Measurements from ENCODE around the gene INTS15. TPM values are rescaled to one million over a fixed set of nuclear protein-coding genes. Genes with fewer than 3 reads are reported as not detected.

Gene INTS15
- total and polyA plus RNA-seq, 2 donors (not counting 3 experiments of a cell fraction or from before 2014, with no cell fraction given), result 35.7 to 51.6 TPM

GRCh38 chr7:6563936-6564770 is 25.7 kb upstream of the INTS15 start:
- Histone ChIP-seq H3K4me2 (ENCODE audit: insufficient read depth, low read length) (no peak overlapping the region), H3K27ac (ENCODE audit: insufficient read depth, low read depth, low read length) (no peak overlapping the region), H3K79me2 (ENCODE audit: control insufficient read depth, insufficient read depth, low read length) (no peaks in the 10 kb centered on the region), H3K9me3 (replicated peaks; ENCODE audit: control insufficient read depth, insufficient read depth, low read length) (no peaks in the 10 kb centered on the region), H3K27me3 (ENCODE audit: control insufficient read depth in 2 of 2, insufficient read depth in 2 of 2, low read length in 2 of 2) (no peaks in the 10 kb centered on the region), H2AFZ (ENCODE audit: low read depth, low read length) (no peak overlapping the region), H3K9me1 (replicated peaks; ENCODE audit: control insufficient read depth, extremely low read depth, insufficient read depth, low read length) (no peaks in the 10 kb centered on the region), H3K4me3 (replicated peaks in 1 of 3; ENCODE audit: insufficient read depth in 1 of 3, low read depth in 1 of 3, low read length in 3 of 3) (no peak overlapping the region), H3K9ac (replicated peaks; ENCODE audit: extremely low read depth, insufficient read depth, low read length) (no peak overlapping the region), H3K36me3 (ENCODE audit: control insufficient read depth in 2 of 2, extremely low read depth in 1 of 2, insufficient read depth in 2 of 2, low read length in 2 of 2) (no peaks in the 10 kb centered on the region), H4K20me1 (replicated peaks; ENCODE audit: control insufficient read depth, extremely low read depth, insufficient read depth, low read length) (no peaks in the 10 kb centered on the region), H3K4me1 (ENCODE audit: control insufficient read depth, extremely low read depth, insufficient read depth, low read length) (no peaks in the 10 kb centered on the region)
- ChIA-PET POLR2A (no interaction called here), CTCF (no interaction called here)
- no TSS peak for BruUV-seq (replicated peaks)
- DNase-seq (ENCODE audit: low read depth, low spot score) (no peak), FAIRE-seq (no peak)
- intact Hi-C loops (cut with micrococcal nuclease), result no loop called here
- TF ChIP-seq POLR2AphosphoS5 (IDR thresholded peaks at IDR 0.05; ENCODE audit: insufficient read depth, low read depth, low read length), result no peak
- no peak for TF ChIP-seq MAX (IDR thresholded peaks at IDR 0.05; ENCODE audit: insufficient read depth, insufficient read length)
- no peak for TF ChIP-seq POLR2A (IDR thresholded peaks at IDR 0.05; ENCODE audit: low read depth, low read length)
- no peak for TF ChIP-seq GATA2 (IDR thresholded peaks at IDR 0.05; ENCODE audit: insufficient read depth, insufficient read length, low read depth, low read length)
- TF ChIP-seq JUN (IDR thresholded peaks at IDR 0.05; ENCODE audit: borderline replicate concordance, insufficient read depth, insufficient read length, low read depth), result no peak
- TF ChIP-seq FOS (IDR thresholded peaks at IDR 0.05; ENCODE audit: borderline replicate concordance, insufficient read depth, low read length), result no peak
- no peak for TF ChIP-seq EZH2 (IDR thresholded peaks at IDR 0.05; ENCODE audit: borderline replicate concordance, low read depth, low read length, severe bottlenecking)
- TF ChIP-seq MYC (IDR thresholded peaks at IDR 0.05; ENCODE audit: low read depth, low read length), result no peak
- no peak for TF ChIP-seq CTCF (IDR thresholded peaks at IDR 0.05; ENCODE audit: extremely low read depth in 1 of 2, insufficient read depth in 1 of 2, low read depth in 1 of 2, low read length in 2 of 2)
- dilution Hi-C loops (cut with MboI; ENCODE audit: extremely low pct_ligation_motif_present, low sequenced_read_pairs), result no loop called here
